NCI-H446 (cell line): ENCODE results near the gene FTH1.

ENCODE experiments used
- DNase-seq, 2 experiments: peaks; one replicate each; lab custom pipeline; 2025; lab: John Stamatoyannopoulos, UW

Gene FTH1

GRCh38 chr11:61916737-61917333 lies 50.6 kb downstream of the FTH1 start:
- no peak for DNase-seq

DNA sequence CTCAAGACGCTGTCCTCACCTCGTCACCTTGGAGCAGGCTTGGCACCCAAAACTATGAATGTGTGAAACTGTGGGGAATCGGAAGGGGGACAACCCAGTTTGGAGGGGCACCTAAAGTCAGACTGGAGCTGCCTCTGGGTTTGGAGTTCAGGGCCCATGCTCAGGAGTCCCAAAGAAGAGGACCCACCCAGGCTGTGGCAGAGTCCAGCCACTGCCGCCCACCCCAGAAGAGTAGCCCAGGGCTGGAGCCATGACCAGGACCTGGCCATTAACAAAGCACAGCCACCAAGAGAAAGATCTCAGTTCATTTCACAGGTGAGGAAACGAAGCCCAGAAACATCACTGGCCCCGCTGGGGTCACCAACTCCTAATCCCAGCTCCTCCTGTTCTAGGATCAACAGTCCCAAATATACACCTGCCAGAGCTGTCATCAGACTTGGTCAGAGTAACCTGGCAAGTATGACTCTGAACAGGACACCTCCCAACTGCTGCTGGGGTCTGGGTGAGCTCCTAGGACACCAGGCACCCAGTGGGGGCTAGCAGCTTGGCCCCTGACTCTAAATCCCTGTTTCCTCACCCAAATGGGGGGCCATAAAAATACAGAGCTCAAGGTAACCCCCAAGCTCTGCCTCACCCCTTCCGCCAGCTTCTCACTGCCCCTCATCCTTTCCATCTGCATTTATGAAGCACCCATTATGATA lies 52.8 kb downstream of the FTH1 start:
- DNase-seq, result no peak
